GM19099 (cell line): ENCODE data around the gene PROK2.

Experiments
- POLR2A ChIP-seq: IDR thresholded peaks from 3 replicates; pipeline ENCODE4 v1.6.1; 2011; ENCODE audit warnings: low read depth; ENCODE audit not compliant: insufficient read length; ENCODE audit errors: extremely low read depth

Gene PROK2

DNA sequence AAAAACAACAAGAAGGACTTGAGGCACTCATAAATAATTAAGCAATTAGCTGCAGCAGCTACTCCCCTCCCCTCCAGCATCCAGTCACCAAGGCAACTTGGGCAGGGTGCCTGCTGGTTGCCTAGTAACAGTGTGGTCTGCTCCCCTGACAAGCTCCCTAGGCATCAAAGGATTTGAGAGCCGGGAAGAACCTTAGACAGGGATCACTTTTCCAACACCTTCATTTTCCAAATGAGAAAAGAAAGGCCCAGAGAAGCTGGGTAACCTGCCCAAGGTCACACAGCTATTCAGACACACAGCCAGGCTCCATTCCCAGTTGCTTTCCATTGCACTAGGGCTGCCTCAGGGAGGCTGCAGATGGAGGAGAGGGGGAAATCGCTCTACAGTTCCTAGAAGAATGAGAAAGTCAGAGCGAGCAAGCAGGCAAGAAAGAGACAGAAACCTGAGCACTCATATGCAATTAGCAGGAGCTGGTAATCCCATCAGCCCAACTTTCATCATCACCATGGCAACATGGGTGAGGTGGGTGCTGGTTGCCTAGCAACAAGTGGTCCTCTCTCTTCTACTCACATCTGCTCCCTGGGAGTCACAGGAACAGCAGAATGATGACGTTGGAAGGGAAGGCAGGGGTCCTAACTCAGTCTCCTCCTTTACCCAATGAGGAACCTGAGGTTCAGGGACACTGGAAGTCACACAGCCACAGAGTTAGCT, 56.2 kb downstream of the PROK2 start:
- TF ChIP-seq POLR2A: no peak

DNA sequence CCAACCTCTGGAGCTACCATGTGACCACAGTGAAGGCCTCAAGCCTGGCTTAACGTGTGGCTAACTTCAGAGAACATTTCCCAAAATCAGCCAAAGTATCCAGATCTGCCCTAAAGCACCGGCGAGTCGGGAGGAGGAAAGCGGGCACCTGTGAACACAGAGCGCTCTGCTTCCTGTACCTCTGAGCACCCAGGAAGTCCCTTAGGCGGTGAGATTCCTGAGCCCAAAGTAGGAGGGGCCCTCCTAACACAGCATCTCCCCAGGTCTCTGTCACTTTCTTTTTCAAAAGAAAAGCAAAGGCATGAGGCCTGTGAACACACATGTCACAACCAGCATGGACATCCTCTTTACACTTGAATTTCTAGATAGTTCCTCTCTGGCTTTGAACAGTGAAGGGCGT, 58.8 kb downstream of the PROK2 start:
- TF ChIP-seq POLR2A: no peak

DNA sequence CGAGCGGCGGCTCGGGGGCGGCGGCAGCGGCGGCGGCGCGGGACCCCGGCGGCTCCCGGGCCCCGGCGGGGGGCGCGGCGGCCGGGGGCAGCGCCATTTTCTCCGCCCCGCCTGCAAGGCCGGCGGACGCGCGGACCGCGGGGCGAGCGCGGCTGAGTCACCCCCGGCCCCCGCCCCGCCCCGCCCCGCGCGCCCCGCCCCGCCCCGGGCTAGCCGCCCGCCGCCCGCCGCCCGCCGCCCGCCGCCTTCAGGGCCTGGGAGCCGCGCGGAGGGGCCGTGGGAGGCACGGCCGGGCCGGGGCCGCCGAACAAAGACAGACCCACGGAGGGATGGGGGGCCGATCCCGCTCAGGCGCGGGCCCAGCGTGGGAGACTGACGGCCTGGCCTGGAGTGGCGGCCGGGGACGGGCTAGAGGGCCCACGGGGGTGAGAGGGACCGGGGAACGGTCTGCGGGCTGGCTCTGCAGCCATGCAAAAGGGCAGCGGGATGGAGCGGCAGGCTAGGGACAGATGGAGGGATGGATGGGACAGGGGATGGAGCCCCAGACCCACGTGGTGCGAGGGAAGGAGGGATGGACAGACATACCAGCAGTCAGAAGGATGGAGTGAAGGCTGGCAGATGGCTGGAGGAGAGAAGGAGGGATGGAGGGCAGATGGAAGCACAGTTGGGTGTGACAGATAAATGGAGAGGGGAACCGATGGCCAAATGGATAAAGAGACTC, 59.5 kb downstream of the PROK2 start, which contains the start of gene EIF4E3:
Gene EIF4E3, minus strand, starts transcription at position 132 of the 721 bp plus-strand sequence. Its CDS starts 35 bp downstream, at position 97.
- no peak for TF ChIP-seq POLR2A

DNA sequence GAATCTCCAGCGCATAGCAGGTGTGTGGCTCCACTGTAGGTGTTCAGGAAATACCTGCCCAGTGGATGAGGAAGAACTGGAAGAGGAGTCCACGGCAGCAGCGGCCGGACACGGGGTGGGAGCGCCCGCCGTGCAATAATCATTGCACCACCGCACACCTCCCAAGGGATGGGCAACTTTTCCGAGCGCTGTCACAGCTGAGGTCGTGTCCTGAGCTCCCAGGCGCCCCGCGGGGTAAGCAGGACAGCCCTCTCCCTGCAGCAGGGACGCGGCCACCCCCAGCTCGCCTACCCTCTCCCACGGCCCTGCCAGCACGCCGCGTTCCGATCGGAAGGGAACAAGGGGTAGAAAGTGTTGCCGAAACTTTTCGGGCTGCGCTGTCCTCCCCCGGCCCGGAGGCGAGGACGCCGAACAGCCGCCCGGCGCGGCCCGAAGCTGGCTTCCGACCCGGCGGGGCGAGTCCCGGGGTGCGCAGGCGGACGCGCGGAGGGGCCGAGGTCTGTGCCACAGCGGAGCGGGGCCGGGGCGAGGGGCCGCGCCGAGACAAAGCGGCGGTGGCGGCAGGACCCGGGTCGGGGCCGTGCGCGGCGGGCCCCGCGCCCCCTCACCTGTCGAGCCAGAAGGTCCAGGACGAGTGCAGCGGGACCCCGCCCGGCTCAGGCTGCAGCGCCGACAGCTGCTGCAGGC, 60.2 kb downstream of the PROK2 start:
- TF ChIP-seq POLR2A: no peak

DNA sequence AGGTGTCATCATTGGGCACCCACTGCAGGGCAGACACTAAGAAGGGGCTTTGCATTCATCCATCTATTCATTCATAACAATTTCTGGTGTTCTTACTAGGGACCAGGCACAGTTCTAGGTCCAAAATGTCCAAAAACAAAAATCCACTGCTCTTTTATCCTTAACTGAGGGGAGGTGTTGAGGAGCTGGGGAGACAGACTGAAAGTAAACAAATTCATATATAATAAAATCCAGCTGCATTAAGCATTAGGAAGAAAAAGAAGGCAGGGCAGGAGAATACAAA, 60.8 kb downstream of the PROK2 start:
- no peak for TF ChIP-seq POLR2A

DNA sequence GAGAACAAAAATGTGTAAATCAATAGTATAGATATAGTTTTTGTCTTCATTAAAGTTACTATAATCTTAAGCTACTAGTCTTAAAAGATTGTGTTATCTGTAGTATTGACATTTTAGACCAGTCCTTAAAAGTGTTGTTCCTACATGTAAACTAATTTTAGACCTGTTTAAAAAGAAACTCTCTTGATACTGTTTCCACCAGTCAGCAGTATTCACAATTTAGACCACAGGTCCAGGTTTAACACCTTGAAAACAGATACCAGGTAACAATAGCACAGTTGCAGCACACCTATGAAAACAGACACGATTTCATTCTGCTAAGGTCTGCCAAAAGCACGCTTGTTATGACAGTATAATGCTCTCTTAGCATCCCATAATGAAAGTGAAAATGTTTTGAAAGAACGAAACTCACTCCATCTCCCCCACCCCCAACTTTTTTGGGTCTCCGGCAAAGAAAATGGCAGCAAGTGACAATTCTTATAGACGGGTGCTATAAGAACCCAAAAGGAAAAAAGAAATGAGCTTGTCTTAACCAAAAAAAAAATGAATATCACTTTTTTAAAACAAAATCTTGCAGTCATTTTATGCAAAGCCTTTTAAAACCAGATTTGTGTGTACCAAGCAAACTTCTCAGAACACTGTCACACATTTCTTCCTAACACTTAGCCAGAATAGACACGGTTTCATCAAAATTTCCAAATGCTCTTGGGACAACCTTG, 61.3 kb downstream of the PROK2 start:
- no peak for TF ChIP-seq POLR2A

DNA sequence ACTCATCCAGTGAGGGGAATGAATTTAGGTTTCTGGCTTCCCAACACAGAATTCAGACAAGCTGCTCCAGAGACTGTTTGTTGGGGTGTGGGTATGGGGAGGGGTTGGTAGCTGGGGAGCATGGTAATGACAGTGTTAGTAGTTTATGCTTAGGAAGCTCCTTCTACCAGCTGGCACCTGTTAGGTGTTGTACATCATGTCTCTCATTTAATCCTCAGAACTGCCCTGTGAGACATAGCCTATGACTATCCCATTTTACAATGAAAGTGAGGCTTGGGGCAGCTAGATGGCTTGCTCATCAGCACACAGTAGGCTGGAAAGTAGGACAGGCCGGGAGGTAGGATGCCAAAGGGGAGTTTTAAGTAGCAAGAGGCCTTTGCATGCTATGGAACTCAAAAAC, 62.3 kb downstream of the PROK2 start:
- no peak for TF ChIP-seq POLR2A
